Measurements from ENCODE around the gene ALPL. TPM values are rescaled to one million over a fixed set of nuclear protein-coding genes. Genes with fewer than 3 reads are reported as not detected.
"Not testable (repeated sequence)": the region's sequence is repeated elsewhere in the genome, so short reads cannot be mapped to it uniquely, and the experiment has no call there.

ALPL gene
- total RNA-seq, 2 experiments from 2014 or later, result not detected

DNA sequence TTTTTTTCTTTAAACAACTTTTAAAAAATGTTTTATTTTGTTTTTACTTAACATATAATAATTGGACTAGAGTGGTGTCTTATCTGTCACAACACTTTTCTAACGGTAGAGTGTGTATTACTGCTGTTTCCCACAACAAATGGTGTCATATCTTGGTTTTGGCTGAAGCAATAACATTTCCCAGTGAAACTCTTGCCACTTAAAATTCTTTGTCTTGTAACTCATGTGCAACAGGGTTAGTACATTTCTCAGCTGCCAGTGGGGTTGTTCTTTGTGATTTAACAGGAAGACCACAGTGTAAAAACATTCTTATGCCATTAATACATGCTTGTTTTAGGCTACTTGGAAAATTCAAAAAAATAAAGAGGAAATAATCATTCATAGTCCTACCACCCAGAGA, 43.5 kb downstream of the ALPL start:
- no peak overlapping the region for H3K27ac Mint-ChIP-seq
- ChIA-PET POLR2A (no interaction called here), CTCF (no interaction called here)
- peaks cover 23% of the 10 kb centered on the region for H3K27me3 Mint-ChIP-seq
- H3K36me3 Mint-ChIP-seq, result no peaks in the 10 kb centered on the region
- DNase-seq, result no peak
- H3K4me3 Mint-ChIP-seq, result no peak overlapping the region
- intact Hi-C loops (cut with micrococcal nuclease), result no loop called here
- H3K9me3 Mint-ChIP-seq, result no peaks in the 10 kb centered on the region
- H3K4me1 Mint-ChIP-seq (ENCODE audit: low read depth), result no peaks in the 10 kb centered on the region

- H3K27ac Mint-ChIP-seq, result no peak overlapping the region
- intact Hi-C loops (cut with micrococcal nuclease), result no loop called here
- no peaks in the 10 kb centered on the region for H3K4me1 Mint-ChIP-seq (ENCODE audit: low read depth)
- no peak for DNase-seq
- H3K36me3 Mint-ChIP-seq, result no peaks in the 10 kb centered on the region
- no peak overlapping the region for H3K4me3 Mint-ChIP-seq
- H3K27me3 Mint-ChIP-seq, result peaks cover 23% of the 10 kb centered on the region
- ChIA-PET CTCF (interaction anchor here (0.6 kb wide), 1 partner anchor 10 kb away, joined by 3 read pairs; no protein-coding TSS in a partner anchor), POLR2A (no interaction called here)
- H3K9me3 Mint-ChIP-seq, result no peaks in the 10 kb centered on the region
These were observed 44.1 kb downstream of the ALPL start for GRCh38 chr1:21553116-21553926.

- Mint-ChIP-seq H3K4me3 (no peak overlapping the region), H3K4me1 (ENCODE audit: low read depth) (no peaks in the 10 kb centered on the region), H3K27ac (no peak overlapping the region), H3K36me3 (no peaks in the 10 kb centered on the region), H3K9me3 (no peaks in the 10 kb centered on the region), H3K27me3 (peaks cover 10% of the 10 kb centered on the region)
- intact Hi-C loops (cut with micrococcal nuclease), result no loop called here
- ChIA-PET CTCF (interaction anchor here (1.1 kb wide), 1 partner anchor 16 kb away, joined by 3 read pairs; no protein-coding TSS in a partner anchor), POLR2A (no interaction called here)
- DNase-seq, result no peak
These were observed 50.8 kb downstream of the ALPL start for GRCh38 chr1:21559788-21560567.

DNA sequence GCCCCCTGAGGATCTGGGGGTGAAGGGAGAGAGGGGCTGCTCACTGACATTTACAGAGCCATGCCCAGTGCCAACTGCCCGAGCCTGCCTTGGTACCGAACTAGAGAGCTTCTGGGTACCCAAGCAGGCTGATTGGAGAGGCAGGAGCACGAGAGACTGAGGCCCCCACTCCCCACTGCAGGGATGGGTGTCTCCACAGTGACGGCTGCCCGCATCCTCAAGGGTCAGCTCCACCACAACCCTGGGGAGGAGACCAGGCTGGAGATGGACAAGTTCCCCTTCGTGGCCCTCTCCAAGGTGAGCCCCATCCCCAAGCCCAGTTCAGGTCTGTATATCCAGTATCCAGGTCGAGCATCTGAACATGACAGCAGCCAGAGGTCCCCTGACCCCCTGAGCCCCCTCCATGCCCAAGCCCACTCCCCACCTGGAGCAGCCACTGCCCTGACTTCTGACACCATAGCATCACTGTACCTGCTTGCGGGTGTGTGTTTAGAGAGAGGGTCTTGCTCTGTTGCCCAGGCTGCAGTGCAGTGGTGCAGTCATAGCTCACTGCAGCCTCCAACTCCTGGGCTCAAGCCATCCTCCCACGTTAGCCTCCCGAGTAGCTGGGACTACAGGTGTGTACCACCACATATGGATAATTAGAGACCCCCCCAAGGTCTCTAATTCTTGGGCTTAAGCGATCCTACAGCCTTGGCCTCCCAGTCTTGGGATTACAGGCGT, 51.9 kb downstream of the ALPL start:
- no peak overlapping the region for H3K27ac Mint-ChIP-seq
- H3K9me3 Mint-ChIP-seq, result no peaks in the 10 kb centered on the region
- H3K4me3 Mint-ChIP-seq, result no peak overlapping the region
- ChIA-PET POLR2A (interaction anchor here (0.5 kb wide), 1 partner anchor 563 kb away, joined by 3 read pairs; no protein-coding TSS in a partner anchor), CTCF (no interaction called here)
- H3K4me1 Mint-ChIP-seq (ENCODE audit: low read depth), result no peaks in the 10 kb centered on the region
- DNase-seq, result no peak
- no peaks in the 10 kb centered on the region for H3K36me3 Mint-ChIP-seq
- intact Hi-C loops (cut with micrococcal nuclease), result no loop called here
- peaks cover 6% of the 10 kb centered on the region for H3K27me3 Mint-ChIP-seq

DNA sequence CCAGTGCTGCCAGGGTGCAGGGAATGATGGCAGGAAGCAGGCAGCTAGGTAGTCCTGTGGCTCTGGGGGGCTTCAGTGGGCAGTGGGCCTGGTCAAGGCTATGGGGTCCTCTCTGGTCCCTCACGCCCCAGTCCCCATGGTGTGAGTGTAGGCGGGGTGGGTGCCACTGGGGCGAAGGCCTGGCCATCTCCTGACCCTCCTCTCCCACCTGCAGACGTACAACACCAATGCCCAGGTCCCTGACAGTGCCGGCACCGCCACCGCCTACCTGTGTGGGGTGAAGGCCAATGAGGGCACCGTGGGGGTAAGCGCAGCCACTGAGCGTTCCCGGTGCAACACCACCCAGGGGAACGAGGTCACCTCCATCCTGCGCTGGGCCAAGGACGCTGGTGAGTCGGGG, 53.7 kb downstream of the ALPL start:
- H3K4me3 Mint-ChIP-seq, result no peak overlapping the region
- H3K27me3 Mint-ChIP-seq, result no peaks in the 10 kb centered on the region
- H3K4me1 Mint-ChIP-seq (ENCODE audit: low read depth), result no peaks in the 10 kb centered on the region
- CTCF ChIA-PET, result interaction anchor here (0.6 kb wide), 1 partner anchor 9 kb away, joined by 3 read pairs; no protein-coding TSS in a partner anchor
- no peak overlapping the region for H3K27ac Mint-ChIP-seq
- DNase-seq, result no peak
- POLR2A ChIA-PET, result no interaction called here
- intact Hi-C loops (cut with micrococcal nuclease), result no loop called here
- no peaks in the 10 kb centered on the region for H3K36me3 Mint-ChIP-seq
- H3K9me3 Mint-ChIP-seq, result no peaks in the 10 kb centered on the region

DNA sequence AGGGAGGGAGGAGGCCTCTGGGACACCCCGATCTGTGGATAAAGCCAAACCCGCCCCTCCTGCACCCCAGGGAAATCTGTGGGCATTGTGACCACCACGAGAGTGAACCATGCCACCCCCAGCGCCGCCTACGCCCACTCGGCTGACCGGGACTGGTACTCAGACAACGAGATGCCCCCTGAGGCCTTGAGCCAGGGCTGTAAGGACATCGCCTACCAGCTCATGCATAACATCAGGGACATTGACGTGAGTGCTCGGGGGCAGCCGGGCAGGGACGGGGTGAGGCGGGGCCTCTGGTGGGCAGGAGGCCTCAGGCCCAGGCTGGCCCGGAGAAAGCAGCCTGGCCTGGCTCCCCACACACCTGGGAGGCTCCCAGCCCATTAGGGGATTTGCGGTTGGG, 54.7 kb downstream of the ALPL start:
- ChIA-PET POLR2A (no interaction called here), CTCF (no interaction called here)
- no peaks in the 10 kb centered on the region for H3K36me3 Mint-ChIP-seq
- no peaks in the 10 kb centered on the region for H3K9me3 Mint-ChIP-seq
- no peak for DNase-seq
- no peak overlapping the region for H3K27ac Mint-ChIP-seq
- no peak overlapping the region for H3K4me3 Mint-ChIP-seq
- no peaks in the 10 kb centered on the region for H3K27me3 Mint-ChIP-seq
- H3K4me1 Mint-ChIP-seq (ENCODE audit: low read depth), result no peaks in the 10 kb centered on the region
- intact Hi-C loops (cut with micrococcal nuclease), result no loop called here

GRCh38 chr1:21564521-21565095, 55.4 kb downstream of the ALPL start:
- H3K27me3 Mint-ChIP-seq, result no peaks in the 10 kb centered on the region
- no peaks in the 10 kb centered on the region for H3K4me1 Mint-ChIP-seq (ENCODE audit: low read depth)
- H3K36me3 Mint-ChIP-seq, result no peaks in the 10 kb centered on the region
- no peak overlapping the region for H3K4me3 Mint-ChIP-seq
- no peak for DNase-seq
- intact Hi-C loops (cut with micrococcal nuclease), result no loop called here
- no peak overlapping the region for H3K27ac Mint-ChIP-seq
- no peaks in the 10 kb centered on the region for H3K9me3 Mint-ChIP-seq
- POLR2A ChIA-PET, result no interaction called here
- CTCF ChIA-PET, result no interaction called here

DNA sequence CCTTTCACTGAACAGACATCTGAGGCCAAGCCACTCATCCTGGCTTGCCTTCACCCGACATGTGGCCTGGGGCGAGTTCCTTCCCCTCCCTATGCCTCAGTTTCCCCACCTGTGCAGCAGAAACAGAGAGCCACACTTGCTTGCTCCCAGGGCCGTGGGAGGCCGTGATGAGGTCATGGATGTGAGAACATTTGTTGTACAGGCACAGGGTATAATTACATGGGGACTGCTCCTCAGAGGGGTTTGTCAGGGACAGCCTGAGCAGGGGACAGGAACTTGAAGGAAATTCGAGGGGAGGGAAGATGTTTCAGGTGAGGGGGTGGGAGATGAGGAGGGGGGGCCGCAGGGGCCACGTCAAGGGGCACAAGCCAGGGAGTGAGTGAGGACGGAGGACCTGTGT, 56.1 kb downstream of the ALPL start:
- Mint-ChIP-seq H3K4me1 (ENCODE audit: low read depth) (no peaks in the 10 kb centered on the region), H3K36me3 (no peaks in the 10 kb centered on the region), H3K27ac (no peak overlapping the region), H3K27me3 (no peaks in the 10 kb centered on the region), H3K4me3 (no peak overlapping the region), H3K9me3 (no peaks in the 10 kb centered on the region)
- CTCF ChIA-PET, result no interaction called here
- no peak for DNase-seq
- POLR2A ChIA-PET, result no interaction called here
- intact Hi-C loops (cut with micrococcal nuclease), result no loop called here

DNA sequence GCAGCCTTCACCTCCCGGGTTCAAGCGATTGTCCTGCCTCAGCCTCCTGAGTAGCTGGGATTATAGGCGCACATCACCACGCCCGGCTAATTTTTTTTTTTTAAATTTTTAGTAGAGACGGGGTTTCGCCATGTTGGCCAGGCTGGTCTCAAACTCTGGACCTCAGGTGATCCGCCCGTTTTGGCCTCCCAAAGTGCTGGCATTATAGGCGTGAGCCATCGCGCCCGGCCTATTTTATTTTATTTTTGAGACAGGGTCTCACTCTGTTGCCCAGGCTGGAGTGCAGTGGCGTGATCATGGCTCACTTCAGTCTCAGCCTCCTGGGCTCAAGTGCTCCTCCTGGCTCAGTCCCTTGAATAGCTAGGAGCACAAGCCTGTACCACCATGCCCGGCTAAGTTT, 57.1 kb downstream of the ALPL start:
- CTCF ChIA-PET; DNase-seq; H3K9me3 Mint-ChIP-seq; intact Hi-C loops (cut with micrococcal nuclease); H3K27ac Mint-ChIP-seq; H3K4me1 Mint-ChIP-seq (ENCODE audit: low read depth); H3K4me3 Mint-ChIP-seq; H3K27me3 Mint-ChIP-seq; POLR2A ChIA-PET; H3K36me3 Mint-ChIP-seq: not testable (repeated sequence)

DNA sequence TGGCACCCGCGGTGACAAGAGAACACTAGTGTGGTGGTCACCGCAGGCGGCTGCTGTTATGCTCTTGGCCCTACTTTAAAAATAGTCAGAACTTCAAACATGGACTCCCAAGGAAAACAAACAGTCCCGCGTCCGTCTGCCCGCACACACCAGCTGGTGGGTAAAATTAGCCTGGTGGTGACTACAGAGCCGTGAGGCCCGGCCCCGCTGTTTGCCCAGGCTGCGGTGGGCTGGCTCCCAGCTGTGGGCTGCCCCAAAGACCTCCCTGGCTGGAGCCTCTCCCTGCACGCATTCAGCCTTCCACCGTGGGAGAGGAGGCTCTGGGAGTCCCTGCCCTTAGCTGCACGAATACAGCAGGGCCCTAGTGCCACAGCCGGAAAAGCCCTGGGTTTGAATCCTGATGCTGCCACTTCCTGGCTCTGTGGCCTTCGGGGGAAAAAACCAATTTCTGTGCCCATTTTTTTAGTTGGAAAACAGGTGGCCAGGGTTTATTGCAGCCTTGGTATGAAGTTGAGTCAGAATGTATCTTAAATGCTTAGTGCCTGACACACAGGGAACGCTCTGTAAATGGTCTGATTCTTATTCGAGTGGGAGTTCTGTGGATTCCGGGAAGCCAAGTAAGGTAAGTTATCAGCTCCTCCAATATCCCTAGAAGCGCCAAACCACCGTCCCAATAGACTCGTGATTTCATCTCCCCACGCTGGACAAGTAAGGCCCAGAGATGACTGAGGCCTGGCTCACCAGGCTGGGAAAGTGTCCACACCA, 58.2 kb downstream of the ALPL start:
- Mint-ChIP-seq H3K27me3 (no peaks in the 10 kb centered on the region), H3K27ac (no peak overlapping the region), H3K4me1 (ENCODE audit: low read depth) (no peaks in the 10 kb centered on the region), H3K4me3 (no peak overlapping the region), H3K9me3 (no peaks in the 10 kb centered on the region), H3K36me3 (no peaks in the 10 kb centered on the region)
- intact Hi-C loops (cut with micrococcal nuclease), result no loop called here
- DNase-seq, result no peak
- ChIA-PET POLR2A (no interaction called here), CTCF (no interaction called here)

DNA sequence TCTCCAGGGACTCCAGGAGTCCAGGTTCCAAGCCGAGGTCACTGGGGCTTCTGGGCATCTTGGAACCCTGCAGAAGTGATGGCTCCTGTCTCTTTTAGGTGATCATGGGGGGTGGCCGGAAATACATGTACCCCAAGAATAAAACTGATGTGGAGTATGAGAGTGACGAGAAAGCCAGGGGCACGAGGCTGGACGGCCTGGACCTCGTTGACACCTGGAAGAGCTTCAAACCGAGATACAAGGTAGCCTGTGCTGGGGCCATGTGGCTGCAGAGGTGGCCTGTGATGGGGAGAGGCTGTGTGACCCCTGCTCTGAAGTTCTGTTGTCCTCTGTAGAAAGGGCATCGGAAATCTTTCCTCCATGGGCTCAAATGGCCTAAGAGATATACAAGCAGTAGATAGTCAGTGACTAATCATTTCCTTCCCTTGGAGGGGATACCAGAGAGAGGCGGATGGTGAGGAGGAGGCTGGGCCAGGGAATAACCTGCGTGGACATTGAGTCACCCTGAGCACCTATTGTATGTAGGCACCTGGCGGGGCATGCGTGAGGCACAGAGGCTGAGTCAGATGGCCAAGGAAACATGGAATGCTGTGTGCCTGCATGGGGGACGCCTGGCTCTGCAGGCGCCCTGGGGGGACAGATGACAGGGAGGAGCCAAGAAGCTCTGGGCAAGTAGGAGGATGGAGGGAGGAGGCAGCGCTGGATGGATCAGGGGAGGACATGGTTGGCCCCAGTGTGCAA, 59.0 kb downstream of the ALPL start:
- Mint-ChIP-seq H3K4me1 (ENCODE audit: low read depth) (no peaks in the 10 kb centered on the region), H3K27ac (no peak overlapping the region), H3K36me3 (no peaks in the 10 kb centered on the region), H3K9me3 (no peaks in the 10 kb centered on the region), H3K27me3 (no peaks in the 10 kb centered on the region), H3K4me3 (no peak overlapping the region)
- CTCF ChIA-PET, result no interaction called here
- POLR2A ChIA-PET, result no interaction called here
- no peak for DNase-seq
- intact Hi-C loops (cut with micrococcal nuclease), result no loop called here

Data from activated CD4-positive, alpha-beta memory T cell treated with anti-CD3 and anti-CD28 coated beads for 36 hours (primary cell).